Activated naive CD8-positive, alpha-beta T cell treated with anti-CD3 and anti-CD28 coated beads for 36 hours (primary cell): ENCODE data around the gene PRR16. TPM values are rescaled to one million over a fixed set of nuclear protein-coding genes. Genes with fewer than 3 reads are reported as not detected.

Experiments
- DNase-seq: peaks from one replicate; pipeline ENCODE4 v3.0.0; 2021
- H3K27ac Mint-ChIP-seq: one replicate; pipeline ENCODE4 v1.8.0; 2022; ENCODE audit warnings: mild to moderate bottlenecking, moderate library complexity, mixed read lengths
- H3K27me3 Mint-ChIP-seq: one replicate; pipeline ENCODE4 v1.8.0; 2022; ENCODE audit warnings: mild to moderate bottlenecking, mixed read lengths
- H3K36me3 Mint-ChIP-seq: one replicate; pipeline ENCODE4 v1.8.0; 2021; ENCODE audit warnings: mild to moderate bottlenecking, mixed read lengths
- H3K4me1 Mint-ChIP-seq: one replicate; pipeline ENCODE4 v1.8.0; 2021; ENCODE audit warnings: mixed read lengths
- H3K4me3 Mint-ChIP-seq: one replicate; pipeline ENCODE4 v1.8.0; 2022; ENCODE audit warnings: mild to moderate bottlenecking, moderate library complexity, mixed read lengths
- H3K9me3 Mint-ChIP-seq: one replicate; pipeline ENCODE4 v1.8.0; 2022; ENCODE audit warnings: mixed read lengths
- total RNA-seq, 2 experiments: library from RNA; stranded (reverse); gene quantifications; one replicate each; pipeline ENCODE4 v1.2.3, GENCODE V29; 2021

Gene PRR16
- total RNA-seq, 2 experiments from 2014 or later, result not detected

- Mint-ChIP-seq H3K9me3 (peaks cover 5% of the 10 kb centered on the region), H3K4me1 (no peaks in the 10 kb centered on the region), H3K36me3 (no peaks in the 10 kb centered on the region), H3K27me3 (no peaks in the 10 kb centered on the region), H3K4me3 (no peak overlapping the region), H3K27ac (no peak overlapping the region)
- DNase-seq, result no peak
Observed at GRCh38 chr5:120610145-120610544, 146.0 kb downstream of the PRR16 start.

GRCh38 chr5:120613729-120614128 is 149.6 kb downstream of the PRR16 start:
- H3K27me3 Mint-ChIP-seq, result no peaks in the 10 kb centered on the region
- H3K9me3 Mint-ChIP-seq, result peaks cover 5% of the 10 kb centered on the region
- no peak for DNase-seq
- H3K36me3 Mint-ChIP-seq, result no peaks in the 10 kb centered on the region
- H3K4me3 Mint-ChIP-seq, result no peak overlapping the region
- H3K4me1 Mint-ChIP-seq, result no peaks in the 10 kb centered on the region
- no peak overlapping the region for H3K27ac Mint-ChIP-seq

GRCh38 chr5:120614531-120615180 is 150.6 kb downstream of the PRR16 start:
- Mint-ChIP-seq H3K27me3 (no peaks in the 10 kb centered on the region), H3K4me1 (no peaks in the 10 kb centered on the region), H3K9me3 (peaks cover 5% of the 10 kb centered on the region), H3K4me3 (no peak overlapping the region), H3K36me3 (no peaks in the 10 kb centered on the region), H3K27ac (no peak overlapping the region)
- DNase-seq, result no peak

DNA sequence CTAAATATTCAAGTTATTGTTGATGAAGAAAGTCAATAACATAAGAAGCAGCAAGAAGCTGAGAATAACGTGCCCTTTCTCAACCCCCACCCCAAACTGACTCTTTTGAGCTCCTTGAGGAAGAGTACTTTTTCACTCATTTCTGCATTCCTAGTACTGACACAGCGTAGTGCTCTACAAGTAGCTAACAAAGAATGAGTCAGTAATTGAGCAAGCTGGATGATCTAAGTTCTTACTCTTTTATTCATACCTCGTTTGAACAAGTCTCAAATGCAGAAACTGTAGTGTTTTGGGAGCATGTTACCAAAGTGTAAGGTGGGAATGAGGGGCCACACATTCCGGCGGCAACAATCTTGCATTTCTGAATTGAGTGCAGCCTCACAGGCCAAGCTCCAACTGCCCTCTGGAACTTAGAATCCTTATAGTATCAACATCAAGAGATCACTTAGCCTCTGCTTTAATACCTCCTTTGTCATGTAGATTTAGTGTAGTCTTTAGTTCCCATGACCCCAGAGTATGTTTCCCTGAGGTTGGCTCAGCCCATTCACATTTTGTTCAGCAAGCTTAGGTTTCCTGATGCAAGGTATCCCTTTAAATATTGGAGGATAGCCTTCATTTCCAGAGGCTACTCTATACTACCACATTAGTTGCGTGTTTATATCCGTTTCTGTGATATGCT is 152.0 kb downstream of the PRR16 start:
- Mint-ChIP-seq H3K9me3 (no peaks in the 10 kb centered on the region), H3K36me3 (no peaks in the 10 kb centered on the region), H3K27ac (no peak overlapping the region), H3K27me3 (no peaks in the 10 kb centered on the region), H3K4me1 (no peaks in the 10 kb centered on the region), H3K4me3 (no peak overlapping the region)
- no peak for DNase-seq

DNA sequence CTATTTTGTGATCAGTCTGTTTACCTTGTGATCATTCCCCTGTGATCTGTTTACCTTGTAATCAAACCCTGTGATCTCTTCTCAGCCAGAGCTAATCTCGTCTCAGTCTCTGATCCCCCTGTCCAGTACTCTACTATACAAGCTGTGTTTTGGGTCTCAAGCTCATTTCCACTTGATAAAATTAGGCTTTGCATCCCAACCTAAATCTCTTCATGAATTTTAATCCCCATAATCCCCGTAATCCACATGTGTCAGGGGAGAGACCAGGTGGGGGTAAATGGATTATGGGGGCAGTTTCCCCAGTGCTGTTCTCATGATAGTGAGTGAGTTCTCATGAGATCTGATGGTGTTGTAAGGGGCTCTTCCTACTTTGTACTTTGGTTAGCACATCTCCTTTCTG is 157.2 kb downstream of the PRR16 start:
- no peaks in the 10 kb centered on the region for H3K36me3 Mint-ChIP-seq

GRCh38 chr5:120624021-120624563 is 160.0 kb downstream of the PRR16 start:
- no peak overlapping the region for H3K4me3 Mint-ChIP-seq
- no peaks in the 10 kb centered on the region for H3K36me3 Mint-ChIP-seq
- H3K27ac Mint-ChIP-seq, result no peak overlapping the region
- DNase-seq, result no peak
- peaks cover 2% of the 10 kb centered on the region for H3K9me3 Mint-ChIP-seq
- H3K27me3 Mint-ChIP-seq, result no peaks in the 10 kb centered on the region
- no peaks in the 10 kb centered on the region for H3K4me1 Mint-ChIP-seq

More for the DNA sequence above, 157.2 kb downstream of the PRR16 start:
- H3K27ac Mint-ChIP-seq, result no peak overlapping the region
- no peaks in the 10 kb centered on the region for H3K4me1 Mint-ChIP-seq
- no peak overlapping the region for H3K4me3 Mint-ChIP-seq
- H3K27me3 Mint-ChIP-seq, result no peaks in the 10 kb centered on the region
- peaks cover 2% of the 10 kb centered on the region for H3K9me3 Mint-ChIP-seq
- DNase-seq, result no peak

GRCh38 chr5:120628156-120628555 is 164.1 kb downstream of the PRR16 start:
- no peak overlapping the region for H3K27ac Mint-ChIP-seq
- no peaks in the 10 kb centered on the region for H3K27me3 Mint-ChIP-seq
- H3K4me3 Mint-ChIP-seq, result no peak overlapping the region
- no peaks in the 10 kb centered on the region for H3K36me3 Mint-ChIP-seq
- H3K9me3 Mint-ChIP-seq, result peaks cover 2% of the 10 kb centered on the region
- H3K4me1 Mint-ChIP-seq, result no peaks in the 10 kb centered on the region
- no peak for DNase-seq

GRCh38 chr5:120630550-120630949 is 166.4 kb downstream of the PRR16 start:
- no peak for DNase-seq
- H3K27ac Mint-ChIP-seq, result no peak overlapping the region
- H3K36me3 Mint-ChIP-seq, result no peaks in the 10 kb centered on the region
- no peaks in the 10 kb centered on the region for H3K27me3 Mint-ChIP-seq
- peaks cover 2% of the 10 kb centered on the region for H3K9me3 Mint-ChIP-seq
- H3K4me3 Mint-ChIP-seq, result no peak overlapping the region
- H3K4me1 Mint-ChIP-seq, result no peaks in the 10 kb centered on the region

DNA sequence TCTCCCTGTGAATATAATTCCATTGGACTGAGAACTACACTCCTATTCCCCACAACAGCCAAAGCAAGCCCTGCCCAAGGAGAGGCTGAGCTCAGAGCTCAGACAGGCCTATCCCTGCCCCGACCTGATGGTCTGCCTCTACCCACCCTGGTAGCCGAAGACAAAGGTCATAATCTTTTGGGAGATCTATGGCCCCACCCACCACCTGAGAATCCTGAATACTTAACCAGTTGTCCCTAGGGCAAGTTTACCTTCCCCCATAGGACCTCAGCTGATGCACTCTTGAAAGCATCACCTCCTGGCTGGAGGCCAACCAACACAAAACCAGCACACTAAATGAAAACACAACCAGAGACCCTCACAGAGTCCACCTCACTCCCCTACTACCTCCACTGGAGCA is 167.5 kb downstream of the PRR16 start:
- H3K4me3 Mint-ChIP-seq, result no peak overlapping the region
- H3K36me3 Mint-ChIP-seq, result no peaks in the 10 kb centered on the region
- H3K27me3 Mint-ChIP-seq, result no peaks in the 10 kb centered on the region
- peaks cover 2% of the 10 kb centered on the region for H3K9me3 Mint-ChIP-seq
- no peak overlapping the region for H3K27ac Mint-ChIP-seq
- H3K4me1 Mint-ChIP-seq, result no peaks in the 10 kb centered on the region
- no peak for DNase-seq

DNA sequence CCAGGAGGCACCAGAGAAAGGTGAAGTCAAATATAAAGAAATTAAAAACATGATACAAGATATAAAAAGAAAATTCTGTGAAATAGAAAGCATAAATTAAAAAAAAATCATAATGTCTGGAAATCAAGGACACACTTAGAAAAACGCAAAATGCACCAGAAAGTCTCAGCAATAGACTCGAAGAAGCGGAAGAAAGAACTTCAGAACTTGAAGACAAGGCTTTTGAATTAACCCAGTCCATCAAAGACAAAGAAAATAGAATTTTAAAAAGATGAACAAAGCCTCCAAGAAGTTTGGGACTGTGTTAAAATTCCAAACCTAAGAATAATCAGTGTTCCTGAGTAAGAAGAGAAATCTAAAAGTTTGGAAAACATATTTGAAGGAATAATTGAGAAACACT is 168.3 kb downstream of the PRR16 start:
- no peaks in the 10 kb centered on the region for H3K36me3 Mint-ChIP-seq
- H3K4me3 Mint-ChIP-seq, result no peak overlapping the region
- no peak for DNase-seq
- peaks cover 2% of the 10 kb centered on the region for H3K9me3 Mint-ChIP-seq
- H3K4me1 Mint-ChIP-seq, result no peaks in the 10 kb centered on the region
- no peaks in the 10 kb centered on the region for H3K27me3 Mint-ChIP-seq
- H3K27ac Mint-ChIP-seq, result peak overlapping the region; percentile 54

DNA sequence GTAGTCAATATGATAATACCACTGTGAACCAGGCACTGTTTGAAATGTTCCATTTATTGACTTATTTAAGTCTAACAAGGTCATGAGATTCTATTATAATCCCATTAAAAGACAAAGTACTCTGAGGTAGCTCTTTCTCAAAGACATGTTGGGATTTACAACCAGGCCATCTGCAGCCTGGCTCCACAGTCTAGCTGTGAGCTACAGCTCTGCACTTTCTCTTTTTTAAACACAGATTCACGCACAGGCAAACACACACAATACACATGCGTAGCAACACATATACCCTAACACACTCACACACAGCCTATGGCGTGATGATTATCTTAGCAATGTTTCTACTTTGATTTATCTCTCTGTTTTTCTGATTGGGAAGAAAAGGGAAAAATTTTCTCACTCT is 174.3 kb downstream of the PRR16 start:
- H3K27me3 Mint-ChIP-seq, result no peaks in the 10 kb centered on the region
- no peaks in the 10 kb centered on the region for H3K4me1 Mint-ChIP-seq
- peaks cover 5% of the 10 kb centered on the region for H3K9me3 Mint-ChIP-seq
- no peak overlapping the region for H3K4me3 Mint-ChIP-seq
- H3K36me3 Mint-ChIP-seq, result no peaks in the 10 kb centered on the region
- DNase-seq, result no peak
- no peak overlapping the region for H3K27ac Mint-ChIP-seq

DNA sequence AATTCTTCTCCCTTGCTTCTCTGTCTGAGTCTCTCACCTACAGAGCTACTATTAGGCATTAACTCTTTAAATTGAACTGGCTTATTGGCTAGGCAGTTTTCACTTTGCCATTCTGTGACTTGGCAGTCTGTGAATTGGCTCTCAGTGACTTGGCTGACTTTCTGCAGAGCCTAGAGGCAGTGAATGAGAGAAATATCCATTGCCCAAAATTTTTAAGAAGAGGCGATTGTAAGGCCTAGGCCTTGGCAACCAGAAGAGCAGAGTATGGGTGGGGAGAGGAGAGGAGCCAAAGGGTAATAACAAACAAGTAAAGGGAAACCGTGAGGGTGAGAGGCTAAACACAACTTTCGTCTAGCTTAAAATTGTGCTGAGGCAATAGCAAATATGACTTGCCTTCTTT is 176.7 kb downstream of the PRR16 start:
- Mint-ChIP-seq H3K4me1 (no peaks in the 10 kb centered on the region), H3K36me3 (no peaks in the 10 kb centered on the region), H3K27me3 (no peaks in the 10 kb centered on the region), H3K9me3 (peaks cover 2% of the 10 kb centered on the region), H3K27ac (no peak overlapping the region), H3K4me3 (no peak overlapping the region)
- DNase-seq, result no peak

DNA sequence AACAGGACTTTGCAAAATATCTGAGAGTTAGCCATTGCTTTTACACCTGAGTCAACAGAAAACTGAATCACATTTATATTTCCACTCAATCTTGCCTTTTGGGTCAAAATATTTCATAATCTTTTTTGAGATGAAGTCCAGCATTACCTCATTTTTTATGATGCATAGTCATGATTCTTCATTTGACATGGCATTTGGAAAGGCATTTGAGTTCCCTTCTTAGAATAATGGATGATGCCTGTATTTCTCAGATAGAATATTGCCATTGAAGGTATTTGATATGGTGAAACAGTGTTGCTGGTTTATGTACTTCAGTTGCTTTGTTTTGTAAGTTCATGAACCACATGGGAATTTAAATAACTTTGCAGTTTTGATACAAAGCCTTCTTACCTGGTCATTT is 180.4 kb downstream of the PRR16 start:
- H3K4me1 Mint-ChIP-seq, result no peaks in the 10 kb centered on the region
- H3K9me3 Mint-ChIP-seq, result peaks cover 2% of the 10 kb centered on the region
- no peaks in the 10 kb centered on the region for H3K36me3 Mint-ChIP-seq
- no peaks in the 10 kb centered on the region for H3K27me3 Mint-ChIP-seq
- no peak overlapping the region for H3K27ac Mint-ChIP-seq
- DNase-seq, result no peak
- H3K4me3 Mint-ChIP-seq, result no peak overlapping the region

DNA sequence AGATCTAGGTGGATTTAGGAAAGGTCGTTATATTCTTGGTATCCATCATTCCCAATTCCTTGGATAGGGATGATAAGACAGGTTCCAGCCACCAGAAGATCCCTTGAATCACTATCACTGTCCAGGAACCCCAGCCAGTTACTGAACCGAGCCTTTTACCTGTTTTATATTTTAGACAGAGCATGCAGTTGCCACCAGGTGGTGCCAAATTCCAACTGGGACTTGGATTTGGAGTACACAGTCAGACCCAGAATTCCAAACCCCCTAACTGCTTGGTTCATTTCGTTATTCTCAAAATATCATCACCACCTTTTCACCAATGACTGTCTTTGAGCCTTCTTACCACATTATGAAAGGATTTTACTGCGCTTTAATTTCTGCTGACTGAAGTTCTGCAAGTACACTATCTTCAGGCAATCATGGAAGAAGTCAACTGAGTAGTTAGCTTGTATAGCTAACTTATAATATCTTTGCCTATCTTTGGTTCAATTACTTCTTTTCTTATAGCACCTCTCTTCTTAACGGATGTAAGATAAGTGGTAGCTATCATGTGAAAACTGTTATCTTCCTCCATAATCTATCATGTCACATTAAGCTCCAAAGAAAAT is 191.8 kb downstream of the PRR16 start:
- H3K27me3 Mint-ChIP-seq, result no peaks in the 10 kb centered on the region
- H3K4me1 Mint-ChIP-seq, result no peaks in the 10 kb centered on the region
- DNase-seq, result no peak
- no peaks in the 10 kb centered on the region for H3K36me3 Mint-ChIP-seq
- no peak overlapping the region for H3K27ac Mint-ChIP-seq
- peaks cover 2% of the 10 kb centered on the region for H3K9me3 Mint-ChIP-seq
- no peak overlapping the region for H3K4me3 Mint-ChIP-seq

DNA sequence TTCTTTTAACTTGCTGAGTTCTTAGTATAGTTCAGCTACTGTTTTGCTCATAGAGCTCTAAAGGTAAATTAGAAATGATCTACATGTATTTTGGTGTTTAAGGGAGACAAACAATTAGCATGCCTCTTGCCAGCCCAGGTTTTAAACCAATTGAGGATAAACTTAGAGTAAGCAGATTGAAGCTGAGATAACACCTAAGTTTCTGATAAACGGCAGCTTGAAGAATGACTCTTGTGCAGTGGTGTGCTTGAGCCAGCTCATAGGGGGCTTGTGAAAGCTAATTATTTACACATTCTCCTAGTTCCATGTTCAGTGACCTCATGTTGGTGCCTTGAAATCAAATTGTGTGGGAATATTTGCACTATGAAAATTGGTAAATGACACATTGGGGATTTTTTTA is 193.0 kb downstream of the PRR16 start:
- no peaks in the 10 kb centered on the region for H3K4me1 Mint-ChIP-seq
- H3K27me3 Mint-ChIP-seq, result no peaks in the 10 kb centered on the region
- H3K9me3 Mint-ChIP-seq, result peaks cover 2% of the 10 kb centered on the region
- no peak for DNase-seq
- no peaks in the 10 kb centered on the region for H3K36me3 Mint-ChIP-seq
- no peak overlapping the region for H3K27ac Mint-ChIP-seq
- no peak overlapping the region for H3K4me3 Mint-ChIP-seq
